ENCODE data around the gene PCDHB5. TPM values are rescaled to one million over a fixed set of nuclear protein-coding genes. Genes with fewer than 3 reads are reported as not detected.
"Not testable (repeated sequence)": the region's sequence is repeated elsewhere in the genome, so short reads cannot be mapped to it uniquely, and the experiment has no call there.

The PCDHB5 gene
- total RNA-seq, 1 donor from 2014 or later: 9.7 TPM

DNA sequence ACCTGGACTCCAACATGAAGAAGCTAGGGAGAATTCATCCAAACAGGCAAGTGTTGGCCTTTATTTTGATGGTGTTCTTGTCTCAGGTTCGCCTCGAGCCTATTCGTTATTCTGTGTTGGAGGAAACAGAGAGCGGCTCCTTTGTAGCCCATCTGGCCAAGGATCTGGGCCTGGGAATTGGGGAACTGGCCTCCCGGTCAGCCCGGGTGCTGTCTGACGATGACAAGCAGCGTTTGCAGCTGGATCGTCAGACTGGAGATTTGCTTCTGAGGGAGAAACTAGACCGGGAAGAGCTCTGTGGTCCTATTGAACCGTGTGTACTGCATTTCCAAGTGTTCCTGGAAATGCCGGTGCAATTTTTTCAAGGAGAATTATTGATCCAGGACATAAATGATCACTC lies 13.0 kb upstream of the PCDHB5 start:
- TF ChIP-seq EZH2 (IDR thresholded peaks at IDR 0.05; ENCODE audit: insufficient read depth, low read length) (no peak), CTCF (IDR thresholded peaks at IDR 0.05; ENCODE audit: insufficient read depth, low read depth, low read length) (no peak)
- no peaks in the 10 kb centered on the region for H3K27me3 ChIP-seq (ENCODE audit: insufficient read depth, low read length)
- peaks cover 6% of the 10 kb centered on the region for H3K9me3 ChIP-seq (ENCODE audit: insufficient read depth, low read depth, low read length)
- H3K79me2 ChIP-seq (ENCODE audit: insufficient read depth, low read length): no peaks in the 10 kb centered on the region
- Mint-ChIP-seq H3K36me3 (ENCODE audit: low read depth, unreplicated experiment) (peaks cover 16% of the 10 kb centered on the region), H3K4me3 (ENCODE audit: unreplicated experiment) (no peak overlapping the region), H3K4me1 (ENCODE audit: low read depth, unreplicated experiment) (no peaks in the 10 kb centered on the region), H3K27ac (ENCODE audit: unreplicated experiment) (no peak overlapping the region), H3K9me3 (ENCODE audit: unreplicated experiment) (peaks cover 13% of the 10 kb centered on the region), H3K27me3 (ENCODE audit: low read depth, unreplicated experiment) (no peaks in the 10 kb centered on the region)
- H2AFZ ChIP-seq (ENCODE audit: low read depth, low read length): no peak overlapping the region
- no peak overlapping the region for H3K27ac ChIP-seq (ENCODE audit: low read depth, low read length)
- H3K36me3 ChIP-seq (ENCODE audit: insufficient read depth, low read length): no peaks in the 10 kb centered on the region
- FAIRE-seq (no peak), DNase-seq (ENCODE audit: low read depth) (no peak)
- no peak overlapping the region for H3K4me3 ChIP-seq (ENCODE audit: insufficient read depth, low read depth, low read length)
- H4K20me1 ChIP-seq (ENCODE audit: insufficient read depth, low read length): no peaks in the 10 kb centered on the region
- no peak overlapping the region for H3K4me2 ChIP-seq (ENCODE audit: low read length)
- no peaks in the 10 kb centered on the region for H3K4me1 ChIP-seq (ENCODE audit: insufficient read depth, low read length)
- no peak overlapping the region for H3K9ac ChIP-seq (ENCODE audit: low read length)

DNA sequence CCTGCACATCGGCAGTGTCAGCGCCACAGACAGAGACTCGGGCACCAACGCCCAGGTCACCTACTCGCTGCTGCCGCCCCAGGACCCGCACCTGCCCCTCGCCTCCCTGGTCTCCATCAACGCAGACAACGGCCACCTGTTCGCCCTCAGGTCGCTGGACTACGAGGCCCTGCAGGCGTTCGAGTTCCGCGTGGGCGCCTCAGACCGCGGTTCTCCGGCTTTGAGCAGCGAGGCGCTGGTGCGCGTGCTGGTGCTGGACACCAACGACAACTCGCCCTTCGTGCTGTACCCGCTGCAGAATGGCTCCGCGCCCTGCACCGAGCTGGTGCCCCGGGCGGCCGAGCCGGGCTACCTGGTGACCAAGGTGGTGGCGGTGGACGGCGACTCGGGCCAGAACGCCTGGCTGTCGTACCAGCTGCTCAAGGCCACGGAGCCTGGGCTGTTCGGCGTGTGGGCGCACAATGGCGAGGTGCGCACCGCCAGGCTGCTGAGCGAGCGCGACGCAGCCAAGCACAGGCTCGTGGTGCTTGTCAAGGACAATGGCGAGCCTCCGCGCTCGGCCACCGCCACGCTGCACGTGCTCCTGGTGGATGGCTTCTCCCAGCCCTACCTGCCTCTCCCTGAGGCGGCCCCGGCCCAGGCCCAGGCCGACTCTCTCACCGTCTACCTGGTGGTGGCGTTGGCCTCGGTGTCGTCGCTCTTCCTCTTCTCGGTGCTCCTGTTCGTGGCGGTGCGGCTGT lies 11.4 kb upstream of the PCDHB5 start:
- H3K36me3 Mint-ChIP-seq (ENCODE audit: low read depth, unreplicated experiment): peaks cover 16% of the 10 kb centered on the region
- not testable (repeated sequence) for H3K4me2 ChIP-seq (ENCODE audit: low read length); FAIRE-seq

GRCh38 chr5:141127305-141127704 lies 7.7 kb upstream of the PCDHB5 start:
- Histone ChIP-seq H3K79me2 (ENCODE audit: insufficient read depth, low read length) (no peaks in the 10 kb centered on the region), H3K9ac (ENCODE audit: low read length) (no peak overlapping the region), H3K4me3 (ENCODE audit: insufficient read depth, low read depth, low read length) (no peak overlapping the region), H3K4me1 (ENCODE audit: insufficient read depth, low read length) (no peaks in the 10 kb centered on the region), H4K20me1 (ENCODE audit: insufficient read depth, low read length) (no peaks in the 10 kb centered on the region), H3K4me2 (ENCODE audit: low read length) (no peak overlapping the region), H3K36me3 (ENCODE audit: insufficient read depth, low read length) (no peaks in the 10 kb centered on the region), H3K9me3 (ENCODE audit: insufficient read depth, low read depth, low read length) (peaks cover 2% of the 10 kb centered on the region), H3K27ac (ENCODE audit: low read depth, low read length) (no peak overlapping the region), H3K27me3 (ENCODE audit: insufficient read depth, low read length) (no peaks in the 10 kb centered on the region), H2AFZ (ENCODE audit: low read depth, low read length) (no peak overlapping the region)
- H3K27ac Mint-ChIP-seq (ENCODE audit: unreplicated experiment): no peak overlapping the region
- H3K27me3 Mint-ChIP-seq (ENCODE audit: low read depth, unreplicated experiment): no peaks in the 10 kb centered on the region
- TF ChIP-seq EZH2 (IDR thresholded peaks at IDR 0.05; ENCODE audit: insufficient read depth, low read length) (no peak), CTCF (IDR thresholded peaks at IDR 0.05; ENCODE audit: insufficient read depth, low read depth, low read length) (no peak)
- FAIRE-seq: no peak
- peaks cover 18% of the 10 kb centered on the region for H3K36me3 Mint-ChIP-seq (ENCODE audit: low read depth, unreplicated experiment)
- H3K4me1 Mint-ChIP-seq (ENCODE audit: low read depth, unreplicated experiment): no peaks in the 10 kb centered on the region
- no peak overlapping the region for H3K4me3 Mint-ChIP-seq (ENCODE audit: unreplicated experiment)
- peaks cover 13% of the 10 kb centered on the region for H3K9me3 Mint-ChIP-seq (ENCODE audit: unreplicated experiment)
- no peak for DNase-seq (ENCODE audit: low read depth)

More for the DNA sequence above, 11.4 kb upstream of the PCDHB5 start:
- H3K9me3 ChIP-seq (ENCODE audit: insufficient read depth, low read depth, low read length); H2AFZ ChIP-seq (ENCODE audit: low read depth, low read length); H3K27ac Mint-ChIP-seq (ENCODE audit: unreplicated experiment); H4K20me1 ChIP-seq (ENCODE audit: insufficient read depth, low read length); H3K36me3 ChIP-seq (ENCODE audit: insufficient read depth, low read length); H3K4me3 Mint-ChIP-seq (ENCODE audit: unreplicated experiment); H3K27me3 Mint-ChIP-seq (ENCODE audit: low read depth, unreplicated experiment); DNase-seq (ENCODE audit: low read depth); H3K4me3 ChIP-seq (ENCODE audit: insufficient read depth, low read depth, low read length); H3K27me3 ChIP-seq (ENCODE audit: insufficient read depth, low read length); H3K27ac ChIP-seq (ENCODE audit: low read depth, low read length); H3K9ac ChIP-seq (ENCODE audit: low read length); H3K4me1 Mint-ChIP-seq (ENCODE audit: low read depth, unreplicated experiment); H3K79me2 ChIP-seq (ENCODE audit: insufficient read depth, low read length); H3K4me1 ChIP-seq (ENCODE audit: insufficient read depth, low read length): not testable (repeated sequence)
- peaks cover 13% of the 10 kb centered on the region for H3K9me3 Mint-ChIP-seq (ENCODE audit: unreplicated experiment)
